Suprapubic skin (tissue), 4 donors: ENCODE measurements around the gene SPACA7. TPM values are rescaled to one million over a fixed set of nuclear protein-coding genes. Genes with fewer than 3 reads are reported as not detected.

Source experiments
- DNase-seq, 2 donors: peaks; one replicate each; pipeline ENCODE4 v3.0.0-alpha.2; 2019; ENCODE audit warnings: low spot score in 2 of 2
- H3K27ac ChIP-seq: fragments of 200-600 bp; sonication (generic); one replicate; pipeline ENCODE4 v1.5.1; 2019
- H3K27me3 ChIP-seq: fragments of 200-600 bp; sonication (generic); one replicate; pipeline ENCODE4 v1.5.1; 2019
- H3K36me3 ChIP-seq: fragments of 200-600 bp; sonication (generic); one replicate; pipeline ENCODE4 v1.5.1; 2019
- H3K4me1 ChIP-seq: fragments of 200-600 bp; sonication (generic); one replicate; pipeline ENCODE4 v1.5.1; 2019
- H3K4me3 ChIP-seq: fragments of 200-600 bp; sonication (generic); one replicate; pipeline ENCODE4 v1.5.1; 2019; ENCODE audit warnings: mild to moderate bottlenecking
- H3K9me3 ChIP-seq: fragments of 200-600 bp; sonication (generic); one replicate; pipeline ENCODE4 v1.5.1; 2019
- EP300 ChIP-seq: sonication (generic); formaldehyde crosslinking; IDR thresholded peaks from one replicate; pipeline ENCODE4 v1.6.1; 2017; ENCODE audit warnings: antibody characterized with exemption
- POLR2A ChIP-seq, 2 donors: fragments of 450-650 bp; IDR thresholded peaks; one replicate each; pipeline ENCODE4 v1.6.1; 2017; ENCODE audit warnings: antibody characterized with exemption in 2 of 2, mild to moderate bottlenecking in 2 of 2, moderate library complexity in 2 of 2
- POLR2AphosphoS5 ChIP-seq, 3 donors: sonication (generic); formaldehyde crosslinking; IDR thresholded peaks; one replicate each; pipeline ENCODE4 v1.6.1; 2017; ENCODE audit warnings: antibody characterized with exemption in 3 of 3
- WGBS: methylation state at CpG from one replicate; pipeline ENCODE4 v1.1.5; 2018; 5-methylcytosine and 5-hydroxymethylcytosine counted together
- total RNA-seq, 4 donors: library from RNA; depleted of rRNA; stranded (reverse); fragments of >200 nt; gene quantifications; one replicate each; pipeline ENCODE4 v1.1.0, GENCODE V29; 2016
- TF ChIP-seq, protein P1 (sequence below), 2 donors: fragments of 200-600 bp in 1 of 2; fragments of 450-650 bp in 1 of 2; sonication (generic) in 1 of 2; IDR thresholded peaks; one replicate each; pipeline ENCODE4 v1.5.1; 2016 to 2019; ENCODE audit warnings: antibody characterized with exemption in 2 of 2, mild to moderate bottlenecking in 1 of 2, moderate library complexity in 1 of 2

Gene SPACA7
- total RNA-seq, 4 donors from 2014 or later = not detected

DNA sequence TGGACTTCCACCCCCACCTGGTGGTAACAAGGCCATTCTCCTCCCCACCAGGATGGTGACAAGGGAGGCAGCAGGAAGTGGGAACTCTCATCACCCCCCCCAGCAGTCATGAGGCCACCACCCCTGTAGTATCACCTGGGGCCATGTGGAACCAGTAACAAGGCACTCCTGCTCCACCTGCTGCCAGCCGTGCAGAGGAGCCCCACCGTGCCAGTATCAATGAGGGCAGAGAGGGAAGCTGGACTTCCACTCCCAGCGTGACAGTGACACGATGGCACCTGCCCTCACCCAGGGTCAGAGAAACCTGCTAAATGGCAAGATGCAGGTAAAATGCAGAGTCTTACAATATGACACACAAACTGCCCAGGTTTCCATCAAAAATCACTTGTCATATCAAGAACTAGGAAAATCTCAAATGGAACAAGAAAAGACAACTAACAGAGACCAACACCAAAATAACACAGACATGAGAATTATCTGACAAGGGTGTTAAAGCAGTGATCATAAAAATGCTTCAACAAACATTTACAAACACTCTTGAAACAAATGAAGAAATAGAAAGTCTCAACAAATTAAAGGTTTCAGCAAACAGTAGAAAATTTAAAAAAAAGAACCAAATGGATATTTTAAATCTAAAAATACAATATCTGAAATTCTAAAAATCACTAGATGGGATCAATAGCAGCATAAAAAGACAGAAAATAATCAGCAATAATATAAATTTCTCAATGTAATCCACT lies 9.1 kb upstream of the SPACA7 start:
- Histone ChIP-seq H3K9me3 (peaks cover 5% of the 10 kb centered on the region), H3K27me3 (peaks cover 5% of the 10 kb centered on the region), H3K36me3 (no peaks in the 10 kb centered on the region), H3K4me3 (no peak overlapping the region), H3K4me1 (no peaks in the 10 kb centered on the region), H3K27ac (no peak overlapping the region)
- TF ChIP-seq, protein P1, sequence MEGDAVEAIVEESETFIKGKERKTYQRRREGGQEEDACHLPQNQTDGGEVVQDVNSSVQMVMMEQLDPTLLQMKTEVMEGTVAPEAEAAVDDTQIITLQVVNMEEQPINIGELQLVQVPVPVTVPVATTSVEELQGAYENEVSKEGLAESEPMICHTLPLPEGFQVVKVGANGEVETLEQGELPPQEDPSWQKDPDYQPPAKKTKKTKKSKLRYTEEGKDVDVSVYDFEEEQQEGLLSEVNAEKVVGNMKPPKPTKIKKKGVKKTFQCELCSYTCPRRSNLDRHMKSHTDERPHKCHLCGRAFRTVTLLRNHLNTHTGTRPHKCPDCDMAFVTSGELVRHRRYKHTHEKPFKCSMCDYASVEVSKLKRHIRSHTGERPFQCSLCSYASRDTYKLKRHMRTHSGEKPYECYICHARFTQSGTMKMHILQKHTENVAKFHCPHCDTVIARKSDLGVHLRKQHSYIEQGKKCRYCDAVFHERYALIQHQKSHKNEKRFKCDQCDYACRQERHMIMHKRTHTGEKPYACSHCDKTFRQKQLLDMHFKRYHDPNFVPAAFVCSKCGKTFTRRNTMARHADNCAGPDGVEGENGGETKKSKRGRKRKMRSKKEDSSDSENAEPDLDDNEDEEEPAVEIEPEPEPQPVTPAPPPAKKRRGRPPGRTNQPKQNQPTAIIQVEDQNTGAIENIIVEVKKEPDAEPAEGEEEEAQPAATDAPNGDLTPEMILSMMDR (IDR thresholded peaks at IDR 0.05) = no peak
- TF ChIP-seq POLR2A (IDR thresholded peaks at IDR 0.05) (no peak), EP300 (no peak), POLR2AphosphoS5 (IDR thresholded peaks at IDR 0.05) (no peak)
- DNase-seq = no peak
- WGBS = 69% methylated on average over 4 of the region's 4 CpGs

DNA sequence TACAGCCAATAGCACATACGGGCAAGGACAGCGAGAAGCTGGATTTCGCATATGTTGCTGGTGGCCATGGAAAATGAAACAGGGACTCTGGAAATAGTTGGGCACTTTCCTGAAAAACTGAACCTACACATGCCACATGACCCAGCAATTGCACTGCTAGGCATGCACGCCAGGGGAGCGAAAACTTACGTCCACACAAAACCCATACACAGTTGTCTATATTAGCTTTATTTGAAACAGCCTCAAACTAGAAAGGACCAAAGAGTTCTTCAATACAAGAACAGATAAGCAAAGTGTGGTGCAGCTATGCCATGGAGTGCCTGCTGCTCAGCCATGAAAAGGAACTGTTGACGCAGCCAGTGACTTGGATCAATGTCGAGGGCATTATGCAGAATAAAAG lies 7.3 kb upstream of the SPACA7 start:
- DNase-seq = no peak
- H3K9me3 ChIP-seq = peaks cover 5% of the 10 kb centered on the region
- TF ChIP-seq POLR2A (IDR thresholded peaks at IDR 0.05) (no peak), POLR2AphosphoS5 (IDR thresholded peaks at IDR 0.05) (no peak), EP300 (no peak)
- TF ChIP-seq, protein P1 (IDR thresholded peaks at IDR 0.05) = no peak
- H3K27ac ChIP-seq = no peak overlapping the region
- no peaks in the 10 kb centered on the region for H3K4me1 ChIP-seq
- no peak overlapping the region for H3K4me3 ChIP-seq
- H3K27me3 ChIP-seq = peaks cover 5% of the 10 kb centered on the region
- 98% methylated on average over 8 of the region's 8 CpGs for WGBS
- no peaks in the 10 kb centered on the region for H3K36me3 ChIP-seq

DNA sequence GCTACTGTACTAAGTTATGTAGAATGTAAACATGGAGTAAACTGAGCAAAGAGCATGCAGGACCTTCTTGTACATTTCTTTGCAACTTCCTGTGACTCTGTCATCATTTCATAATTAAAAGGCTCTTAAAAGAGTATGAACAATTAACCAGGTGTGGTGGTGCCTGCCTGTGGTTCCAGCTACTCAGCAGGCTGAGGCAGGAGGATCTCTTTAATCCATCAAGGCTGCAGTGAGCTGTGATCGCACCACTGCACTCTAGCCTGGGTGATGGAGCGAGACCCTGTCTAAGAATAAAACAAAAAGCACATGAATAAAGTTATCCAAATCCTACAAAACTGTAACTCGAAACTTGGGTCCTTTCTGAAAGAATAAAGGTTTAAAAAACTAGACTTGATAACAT lies 5.8 kb upstream of the SPACA7 start:
- 79% methylated on average over 3 of the region's 3 CpGs for WGBS
- no peak overlapping the region for H3K27ac ChIP-seq
- no peak for TF ChIP-seq POLR2AphosphoS5 (IDR thresholded peaks at IDR 0.05)
- TF ChIP-seq, protein P1 (IDR thresholded peaks at IDR 0.05) = no peak
- no peak for TF ChIP-seq EP300
- TF ChIP-seq POLR2A (IDR thresholded peaks at IDR 0.05) = no peak

DNA sequence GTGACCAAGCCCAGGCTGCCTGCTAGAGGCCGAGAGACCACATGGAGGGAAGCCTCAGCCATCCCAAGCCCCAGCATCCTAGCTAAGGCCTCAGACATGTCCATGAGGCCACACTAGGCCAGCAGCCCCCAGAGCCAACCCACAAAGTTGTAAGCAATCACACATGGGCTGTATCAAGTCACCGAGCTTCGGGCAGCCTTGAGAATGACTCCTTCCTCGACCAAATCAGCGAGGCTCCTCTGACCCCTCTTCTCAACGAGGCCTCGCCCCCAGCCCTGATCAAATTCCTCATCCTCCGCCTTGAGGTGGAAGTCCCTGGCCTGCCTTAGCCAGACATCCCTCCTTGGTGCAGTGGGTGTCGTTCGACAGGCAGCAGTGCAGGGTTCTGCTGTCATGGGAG lies 1.9 kb upstream of the SPACA7 start:
- no peaks in the 10 kb centered on the region for H3K9me3 ChIP-seq
- H3K27ac ChIP-seq = no peak overlapping the region
- no peaks in the 10 kb centered on the region for H3K27me3 ChIP-seq
- DNase-seq = no peak
- TF ChIP-seq POLR2AphosphoS5 (IDR thresholded peaks at IDR 0.05) (no peak), POLR2A (IDR thresholded peaks at IDR 0.05) (no peak), EP300 (no peak)
- TF ChIP-seq, protein P1 (IDR thresholded peaks at IDR 0.05) = no peak
- H3K36me3 ChIP-seq = no peaks in the 10 kb centered on the region
- WGBS = 88% methylated on average over 9 of the region's 10 CpGs
- no peak overlapping the region for H3K4me3 ChIP-seq
- no peaks in the 10 kb centered on the region for H3K4me1 ChIP-seq

More for the DNA sequence above, 5.8 kb upstream of the SPACA7 start:
- no peaks in the 10 kb centered on the region for H3K4me1 ChIP-seq
- H3K36me3 ChIP-seq = no peaks in the 10 kb centered on the region
- no peak overlapping the region for H3K4me3 ChIP-seq
- peaks cover 5% of the 10 kb centered on the region for H3K9me3 ChIP-seq
- H3K27me3 ChIP-seq = peaks cover under 1% of the 10 kb centered on the region
- no peak for DNase-seq

DNA sequence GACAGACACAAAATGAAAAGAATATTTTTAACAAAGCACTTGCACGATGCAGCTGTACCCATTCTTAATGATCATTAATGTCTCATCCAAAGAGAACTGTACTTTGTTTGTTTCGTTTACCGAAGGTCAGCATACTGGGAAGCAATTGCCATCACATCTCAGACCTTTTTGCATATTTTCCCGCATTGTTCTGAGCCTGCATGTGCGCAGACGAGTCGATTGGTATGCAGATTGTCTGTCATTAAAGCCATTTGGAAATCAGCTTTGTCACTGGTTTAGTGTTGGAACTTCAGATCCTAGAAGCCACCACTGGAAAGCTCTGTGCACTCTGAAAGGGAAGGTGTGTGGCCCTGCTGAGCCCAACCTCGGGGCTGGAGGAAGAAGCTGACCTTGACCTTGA lies 15.6 kb downstream of the SPACA7 start:
- DNase-seq = no peak
- TF ChIP-seq, protein P1 (IDR thresholded peaks at IDR 0.05) = no peak
- TF ChIP-seq POLR2A (IDR thresholded peaks at IDR 0.05) = no peak
- no peak overlapping the region for H3K27ac ChIP-seq
- H3K4me1 ChIP-seq = no peaks in the 10 kb centered on the region
- no peaks in the 10 kb centered on the region for H3K27me3 ChIP-seq
- H3K9me3 ChIP-seq = no peaks in the 10 kb centered on the region
- WGBS = 79% methylated on average over 8 of the region's 8 CpGs
- H3K36me3 ChIP-seq = no peaks in the 10 kb centered on the region
- no peak overlapping the region for H3K4me3 ChIP-seq
